Fibroblast of skin of back (primary cell): ENCODE data around the gene IQCC.

Experiments
- DNase-seq: peaks from one replicate; pipeline ENCODE4 v3.0.0-alpha.2; 2013

IQCC gene

DNA sequence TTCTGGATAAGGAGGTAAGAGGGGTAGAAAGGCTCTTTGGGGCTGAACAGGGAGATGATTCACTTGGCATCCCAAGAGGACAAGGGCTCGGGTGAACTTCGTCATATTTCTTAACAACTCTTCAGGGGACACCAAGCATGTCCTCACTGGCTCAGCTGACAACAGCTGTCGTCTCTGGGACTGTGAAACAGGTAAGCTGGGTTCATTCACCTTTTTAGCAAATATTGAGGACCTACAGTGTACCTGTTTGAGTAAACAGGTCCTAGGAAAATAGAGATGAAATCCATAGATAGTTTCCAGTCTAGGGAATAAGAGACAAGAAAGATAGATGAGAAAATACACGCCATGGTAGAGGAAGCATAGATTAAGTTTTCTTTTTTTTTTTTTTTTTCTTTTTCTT lies 18.8 kb downstream of the IQCC start:
- no peak for DNase-seq

DNA sequence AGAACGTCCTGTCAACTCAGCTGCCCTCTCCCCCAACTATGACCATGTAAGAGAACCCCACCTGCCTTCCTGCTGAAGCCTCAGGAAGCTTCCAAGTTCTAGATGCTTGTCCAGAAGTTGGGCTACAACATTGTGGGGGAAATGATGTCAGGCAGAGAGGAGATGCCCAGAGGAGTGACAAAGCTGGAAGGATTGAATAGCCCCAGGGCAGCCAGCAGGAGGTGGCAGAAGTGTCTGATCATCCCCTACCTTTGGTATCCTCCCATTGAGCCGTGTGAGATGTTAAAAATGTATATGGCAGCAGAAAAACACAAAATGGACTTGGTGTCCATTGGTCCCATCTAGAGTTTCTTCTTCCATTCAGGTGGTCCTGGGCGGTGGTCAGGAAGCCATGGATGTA lies 23.3 kb downstream of the IQCC start:
- no peak for DNase-seq

DNA sequence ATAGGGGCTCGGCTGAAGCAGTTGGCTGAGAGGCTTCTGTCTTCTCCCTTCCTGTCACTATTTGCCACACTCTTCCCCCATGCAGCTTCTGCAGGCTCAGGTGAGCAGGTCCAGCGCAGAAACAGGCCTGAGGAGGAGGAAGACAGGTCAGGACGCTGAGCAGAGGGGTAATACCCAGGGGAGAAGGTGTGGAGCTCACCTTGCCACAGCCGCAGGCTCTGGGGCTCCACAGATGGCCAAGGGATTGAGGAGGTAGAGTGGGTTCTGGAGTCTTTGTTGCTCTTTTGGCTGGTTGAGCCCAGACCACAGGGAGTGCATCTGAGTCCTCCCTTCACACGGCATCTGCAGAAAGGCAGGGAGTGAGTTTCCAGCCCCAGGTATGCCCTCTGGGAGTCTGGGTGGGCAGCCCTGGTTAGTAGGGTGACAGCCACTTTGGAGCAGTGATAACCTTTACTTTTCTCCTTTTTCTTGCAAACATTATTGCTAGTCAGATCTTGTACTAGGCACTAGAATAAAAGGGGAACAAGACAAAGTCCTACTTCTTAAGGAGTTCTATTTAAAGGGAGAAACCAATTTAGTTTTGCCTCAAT lies 26.5 kb downstream of the IQCC start:
- DNase-seq, result no peak

DNA sequence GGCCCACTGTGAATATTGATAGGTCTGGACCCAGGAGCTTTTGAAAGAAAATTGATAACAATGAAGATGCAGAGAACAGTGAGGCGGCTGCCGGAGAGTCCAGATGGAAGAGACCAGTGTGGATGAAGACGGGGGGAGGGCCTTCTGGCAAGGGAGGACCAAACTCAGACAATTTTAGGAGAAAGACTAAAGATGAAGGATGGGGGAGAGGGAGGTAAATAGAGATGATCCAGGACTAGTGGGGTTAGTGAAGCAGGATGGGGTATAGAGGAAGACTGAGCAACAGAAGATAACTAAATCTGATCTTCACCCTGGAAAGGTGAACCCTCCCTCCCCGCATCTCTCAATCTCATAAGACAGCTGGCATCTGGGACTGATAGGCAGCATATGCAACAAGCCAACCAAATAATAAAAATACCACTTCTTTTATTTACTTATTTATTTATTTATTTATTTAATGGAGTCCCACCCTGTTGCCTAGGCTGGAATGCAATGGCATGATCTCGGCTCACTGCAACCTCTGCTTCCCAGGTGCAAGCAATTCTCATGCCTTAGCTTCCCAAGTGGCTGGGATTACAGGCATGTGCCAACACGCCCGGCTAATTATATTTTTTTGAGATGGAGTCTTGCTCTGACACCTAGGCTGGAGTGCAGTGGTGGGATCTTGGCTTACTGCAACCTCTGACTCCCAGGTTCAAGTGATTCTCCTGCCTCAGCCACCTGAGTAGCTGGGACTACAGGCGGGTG lies 27.3 kb downstream of the IQCC start:
- no peak for DNase-seq

DNA sequence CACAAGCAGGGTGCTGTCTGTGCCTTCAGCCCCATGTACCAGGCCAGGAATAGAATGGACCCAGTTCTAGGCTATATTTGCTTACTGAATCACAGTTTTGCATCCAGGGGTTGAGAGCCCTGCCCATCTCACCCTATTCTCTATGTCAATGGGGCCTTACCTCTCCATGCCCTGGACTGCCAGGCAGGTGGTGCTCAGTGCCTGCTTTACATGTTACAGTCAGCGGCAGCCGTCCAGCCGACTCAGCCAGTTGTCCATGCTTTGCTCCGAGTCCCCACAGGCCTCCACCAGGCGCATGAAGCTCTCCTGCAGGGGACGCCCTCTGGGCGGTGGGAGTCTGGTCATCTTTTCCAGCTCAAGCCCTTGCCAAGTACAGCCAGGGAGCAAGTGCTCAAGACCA lies 29.3 kb downstream of the IQCC start:
- no peak for DNase-seq

DNA sequence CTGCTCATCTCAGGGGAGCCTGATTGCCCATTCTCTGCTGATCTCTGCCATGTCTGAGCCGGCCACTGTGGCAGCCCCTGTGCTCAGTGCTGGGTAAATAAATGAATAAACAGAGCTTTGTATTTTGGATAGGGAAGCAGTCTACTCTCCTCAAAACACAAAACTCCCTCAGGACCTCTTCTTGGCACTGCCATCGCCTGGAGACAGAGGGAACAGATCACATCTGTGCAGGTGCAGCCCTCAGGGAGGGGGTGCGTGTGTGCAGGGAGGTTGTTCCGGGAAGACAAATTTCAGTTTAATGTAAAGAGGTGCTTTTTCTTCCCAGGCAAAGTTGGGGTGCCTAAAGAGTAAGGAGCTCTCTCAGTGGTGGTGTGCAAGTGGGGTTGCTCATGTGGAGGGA lies 33.9 kb downstream of the IQCC start:
- DNase-seq, result no peak

DNA sequence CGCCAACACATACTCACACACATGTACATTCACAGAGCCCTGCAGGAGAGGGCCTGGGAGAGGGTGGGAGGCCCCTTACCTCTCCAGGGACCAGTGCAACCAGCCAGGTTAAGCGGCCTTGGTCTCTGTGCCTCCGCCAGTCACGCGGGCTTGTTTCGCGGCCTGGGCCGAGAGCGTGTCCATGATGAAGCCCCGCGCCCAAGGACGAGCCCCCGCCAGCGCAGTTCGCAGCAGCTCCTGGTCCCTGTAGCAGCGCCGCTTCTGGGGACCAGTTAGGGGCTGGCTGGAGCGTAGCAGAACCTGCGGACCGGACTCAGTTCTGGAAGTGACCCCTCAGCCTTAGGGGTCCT lies 34.3 kb downstream of the IQCC start:
- no peak for DNase-seq

DNA sequence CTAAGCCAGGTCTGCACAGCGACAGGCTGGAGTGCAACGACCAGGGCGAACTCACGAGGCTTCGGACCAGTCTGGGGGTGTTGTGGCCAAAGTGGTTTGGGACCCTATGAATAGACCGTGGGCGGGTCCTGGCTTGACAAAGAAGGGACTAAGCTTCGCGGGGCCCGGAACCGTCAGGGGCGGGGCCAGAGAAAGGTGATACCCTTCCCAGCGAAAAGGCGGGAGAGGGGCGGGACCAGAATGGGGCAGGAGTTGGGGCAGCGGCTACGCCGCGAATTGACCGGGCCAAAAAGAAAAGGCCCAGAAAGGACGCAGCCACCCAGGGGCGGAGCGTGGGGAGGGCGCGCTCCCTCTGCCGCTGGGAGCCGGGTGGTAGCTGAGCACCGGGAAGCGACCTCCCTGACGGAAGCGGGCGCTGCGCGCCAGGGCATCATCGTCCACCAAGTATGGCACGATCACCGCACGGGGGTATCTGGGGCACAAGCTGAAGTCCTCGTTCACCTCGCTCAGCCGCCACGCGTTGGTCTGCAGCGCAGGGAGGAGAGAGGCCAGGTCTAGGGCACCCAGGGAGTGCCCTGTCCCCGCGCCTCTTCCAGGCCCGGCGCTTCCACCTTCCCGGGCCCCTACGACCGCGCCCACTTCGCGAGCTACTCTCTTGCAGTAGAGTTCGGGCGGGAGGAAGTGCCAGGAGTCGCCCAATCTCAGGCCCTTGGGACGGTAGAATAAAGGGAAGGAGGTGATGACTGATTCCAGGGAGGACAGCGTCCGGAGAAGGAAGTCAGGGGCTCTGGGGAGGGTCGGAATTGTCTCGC lies 34.9 kb downstream of the IQCC start:
- peak; percentile 61 for DNase-seq

DNA sequence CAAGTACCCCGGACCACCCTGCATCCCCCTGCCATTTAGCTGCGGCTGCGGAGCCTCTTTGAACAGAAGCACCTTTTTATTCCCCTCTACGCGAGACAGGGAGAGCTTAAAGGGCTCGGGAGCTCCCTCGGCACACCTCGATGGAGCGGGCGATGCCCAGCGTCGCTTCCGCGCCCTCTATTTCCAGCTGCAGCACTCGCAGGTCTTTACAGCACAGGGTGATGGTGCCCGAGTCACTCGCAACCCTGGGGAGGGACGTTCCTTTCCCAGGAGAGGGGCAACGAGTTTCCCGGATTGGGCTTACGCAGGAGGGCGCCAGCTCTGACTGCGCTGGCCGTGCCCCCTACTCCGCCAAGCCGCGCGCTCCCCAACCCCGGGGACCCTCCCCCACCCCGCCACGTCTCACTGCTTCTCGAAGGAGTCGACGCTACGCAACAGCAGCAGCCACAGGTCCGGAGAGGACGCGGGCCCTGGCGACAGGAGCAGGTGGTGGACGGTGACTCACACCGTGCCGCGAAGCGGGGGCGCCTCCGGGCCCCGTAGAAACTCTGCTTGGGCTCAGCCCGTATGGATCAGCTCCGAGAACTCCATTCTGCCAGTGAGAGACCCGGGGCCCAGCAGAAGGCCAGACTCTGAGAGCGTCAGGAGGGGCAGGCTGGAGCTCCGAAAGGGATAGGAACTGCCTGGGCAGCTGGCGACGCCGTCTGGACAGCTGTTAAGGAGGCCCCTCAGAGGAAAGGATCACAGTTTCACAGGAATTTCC lies 35.7 kb downstream of the IQCC start:
- DNase-seq, result peak; percentile 44

DNA sequence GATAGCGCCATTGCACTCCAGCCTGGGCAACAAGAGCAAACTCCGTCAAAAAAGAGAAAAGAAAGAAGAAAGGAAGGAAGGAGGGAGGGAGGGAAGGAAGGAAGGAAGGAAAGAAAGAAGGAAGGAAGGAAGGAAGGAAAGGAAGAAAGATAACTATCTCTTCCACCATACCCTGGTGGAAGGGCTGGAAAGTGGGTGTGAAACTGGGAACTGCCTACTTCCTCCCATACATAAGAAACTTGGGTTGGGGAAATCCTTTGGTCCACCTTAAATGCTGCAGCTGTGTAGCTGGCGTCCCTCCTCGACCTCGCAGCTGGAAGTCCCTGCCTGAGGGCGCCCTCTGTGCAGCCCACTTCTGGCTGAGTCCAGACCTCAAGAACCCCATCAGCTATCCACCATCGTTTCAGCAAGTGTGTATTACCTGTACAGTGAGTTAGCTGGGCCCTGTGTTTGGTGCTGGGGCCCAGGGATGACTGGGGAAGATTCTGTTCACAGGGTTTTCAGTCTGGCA lies 36.9 kb downstream of the IQCC start:
- no peak for DNase-seq

DNA sequence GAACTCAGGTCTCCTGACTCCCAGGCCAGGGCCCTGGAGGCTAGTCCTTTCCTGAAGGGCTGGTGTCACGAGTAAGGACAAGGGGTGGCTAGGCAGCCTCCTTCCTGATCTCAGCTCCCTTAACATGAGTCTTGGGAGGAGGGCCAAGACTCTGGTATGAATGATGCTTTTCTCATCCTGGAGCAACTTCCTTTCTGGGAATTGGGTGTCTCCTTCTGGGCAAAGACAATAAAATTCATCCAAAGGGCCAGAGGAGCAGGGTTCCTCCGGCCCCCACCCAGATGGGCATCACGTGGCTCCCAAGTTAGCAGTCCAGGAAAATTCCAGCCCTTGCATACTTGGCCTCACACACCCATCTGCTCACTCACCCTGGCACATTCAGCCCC lies 41.4 kb downstream of the IQCC start, which contains the start of gene FAM167B:
FAM167B (plus strand) TSS at position 335 of the 386 bp plus-strand sequence. CDS start 200 bp downstream, outside the sequence.
- DNase-seq, result peak; percentile 88

DNA sequence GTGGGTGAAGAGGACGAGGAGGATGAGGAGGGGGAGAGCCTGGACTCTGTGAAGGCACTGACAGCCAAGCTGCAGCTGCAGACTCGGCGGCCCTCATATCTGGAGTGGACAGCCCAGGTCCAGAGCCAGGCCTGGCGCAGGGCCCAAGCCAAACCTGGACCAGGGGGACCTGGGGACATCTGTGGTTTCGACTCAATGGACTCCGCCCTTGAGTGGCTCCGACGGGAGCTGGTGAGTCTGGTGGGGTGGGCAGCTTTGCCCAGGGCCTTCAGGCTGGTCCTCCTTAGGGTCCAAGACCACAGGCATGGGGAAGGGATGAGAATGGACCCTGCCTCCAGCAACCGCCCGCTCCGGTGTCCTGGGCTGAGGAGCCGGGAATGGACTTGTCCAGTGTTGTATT lies 42.0 kb downstream of the IQCC start:
- no peak for DNase-seq

DNA sequence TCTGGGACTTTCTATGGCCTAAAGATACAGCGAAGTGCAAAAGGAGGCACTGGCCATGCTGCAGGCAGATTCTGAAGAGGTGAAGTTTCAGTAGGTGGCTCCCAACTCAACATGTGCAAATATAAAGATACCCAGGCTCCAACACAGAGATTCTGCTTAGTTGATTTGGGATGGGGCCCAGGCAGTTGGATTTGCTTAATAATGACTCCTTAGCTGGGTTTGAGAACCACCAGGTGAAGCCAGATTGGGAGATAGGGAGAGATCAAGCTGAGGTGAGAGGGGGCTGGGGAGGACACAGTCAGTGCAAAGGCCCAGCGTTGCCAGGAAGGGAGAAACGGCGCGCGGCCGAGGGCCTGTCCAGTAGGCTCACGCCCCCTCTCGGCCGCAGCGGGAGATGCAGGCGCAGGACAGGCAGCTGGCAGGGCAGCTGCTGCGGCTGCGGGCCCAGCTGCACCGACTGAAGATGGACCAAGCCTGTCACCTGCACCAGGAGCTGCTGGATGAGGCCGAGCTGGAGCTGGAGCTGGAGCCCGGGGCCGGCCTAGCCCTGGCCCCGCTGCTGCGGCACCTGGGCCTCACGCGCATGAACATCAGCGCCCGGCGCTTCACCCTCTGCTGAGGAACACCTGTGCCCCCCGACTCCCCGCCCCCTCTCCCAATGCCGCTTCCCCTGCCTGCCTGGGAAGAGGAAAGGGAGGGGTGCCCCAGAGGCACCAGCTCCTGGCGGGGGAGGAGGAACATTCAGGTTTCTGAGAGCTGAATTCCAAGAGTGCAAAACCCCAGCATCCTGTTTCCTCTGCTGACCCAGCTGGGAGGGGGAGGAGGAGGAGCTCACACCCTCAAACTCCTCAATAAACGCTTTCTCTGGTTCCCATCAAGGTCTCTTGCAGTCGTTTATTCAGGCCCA lies 42.8 kb downstream of the IQCC start:
- DNase-seq, result peak; percentile 60

DNA sequence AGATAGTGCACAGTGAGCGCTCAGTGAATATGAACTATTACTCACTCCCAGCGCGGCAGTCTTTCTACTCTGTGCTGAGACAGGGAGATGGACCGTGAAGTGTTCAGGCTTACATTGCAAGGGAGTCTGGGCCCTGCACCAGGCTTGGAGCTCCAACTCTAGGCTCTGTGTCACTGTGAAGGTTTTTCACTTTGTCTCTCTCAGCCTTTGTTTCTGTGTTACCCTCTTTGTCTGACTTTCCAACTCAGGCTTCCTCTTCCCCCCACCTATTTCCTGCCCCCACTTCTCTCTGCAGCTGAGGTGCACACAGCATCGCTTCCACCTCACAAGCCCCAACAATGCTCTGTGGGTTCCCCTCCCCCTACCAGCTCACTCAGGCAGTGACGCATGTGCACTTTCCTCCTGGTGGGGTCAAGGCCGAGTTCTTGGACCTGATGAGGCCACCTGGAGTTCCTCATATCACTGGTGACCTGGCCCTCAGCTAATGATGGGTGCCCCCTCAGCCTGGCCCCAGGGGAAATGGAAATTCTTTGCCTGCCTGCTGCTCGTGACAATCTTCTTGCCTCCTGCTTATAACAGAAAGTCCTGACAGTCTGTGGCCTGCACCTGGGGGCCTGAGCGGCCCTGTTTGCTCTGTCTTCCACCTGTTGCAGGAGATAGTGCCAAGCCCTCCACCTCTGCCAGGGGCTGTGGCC lies 44.5 kb downstream of the IQCC start:
- DNase-seq, result no peak

DNA sequence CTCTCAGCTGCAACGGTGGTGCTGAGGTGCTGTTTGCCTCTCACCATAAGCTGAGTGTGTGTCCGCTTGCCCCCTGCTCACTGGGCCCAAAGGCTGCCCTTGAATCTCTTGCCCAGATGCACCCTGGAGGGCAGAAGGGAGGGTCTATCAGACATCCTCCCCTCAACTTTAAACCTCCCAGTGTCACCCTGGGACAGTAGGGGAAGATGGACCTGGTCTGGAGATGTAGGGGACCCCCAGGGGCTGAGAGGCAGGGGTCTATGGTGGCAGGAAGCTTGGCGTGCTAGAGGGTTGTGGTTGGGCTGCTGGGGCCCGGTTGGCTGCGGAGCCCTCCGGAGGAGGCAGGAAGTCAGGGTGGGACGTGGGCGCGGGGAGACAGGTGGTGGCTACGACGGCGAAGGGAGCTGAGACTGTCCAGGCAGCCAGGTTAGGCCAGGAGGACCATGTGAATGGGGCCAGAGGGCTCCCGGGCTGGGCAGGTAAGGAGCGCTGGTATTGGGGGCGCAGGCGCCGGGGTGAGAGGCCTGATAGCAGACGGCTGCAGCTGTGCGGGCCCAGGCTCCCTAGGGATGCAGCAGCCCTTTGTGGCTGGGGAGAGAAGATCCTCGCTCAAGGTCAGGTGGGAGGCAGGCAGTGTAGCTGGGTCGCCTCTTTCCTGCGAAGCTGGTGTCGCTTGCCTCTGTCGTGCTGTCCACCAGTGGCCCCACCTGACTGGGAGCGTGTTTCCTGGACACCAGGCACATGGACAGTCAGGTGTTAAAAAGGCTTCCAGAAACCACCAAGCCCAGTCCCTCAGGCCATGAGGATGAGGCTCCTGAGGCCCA lies 45.6 kb downstream of the IQCC start, which contains the start of gene LCK:
LCK (plus strand) TSS at position 373 of the 824 bp plus-strand sequence. CDS start 23,065 bp downstream, outside the sequence.
- no peak for DNase-seq

DNA sequence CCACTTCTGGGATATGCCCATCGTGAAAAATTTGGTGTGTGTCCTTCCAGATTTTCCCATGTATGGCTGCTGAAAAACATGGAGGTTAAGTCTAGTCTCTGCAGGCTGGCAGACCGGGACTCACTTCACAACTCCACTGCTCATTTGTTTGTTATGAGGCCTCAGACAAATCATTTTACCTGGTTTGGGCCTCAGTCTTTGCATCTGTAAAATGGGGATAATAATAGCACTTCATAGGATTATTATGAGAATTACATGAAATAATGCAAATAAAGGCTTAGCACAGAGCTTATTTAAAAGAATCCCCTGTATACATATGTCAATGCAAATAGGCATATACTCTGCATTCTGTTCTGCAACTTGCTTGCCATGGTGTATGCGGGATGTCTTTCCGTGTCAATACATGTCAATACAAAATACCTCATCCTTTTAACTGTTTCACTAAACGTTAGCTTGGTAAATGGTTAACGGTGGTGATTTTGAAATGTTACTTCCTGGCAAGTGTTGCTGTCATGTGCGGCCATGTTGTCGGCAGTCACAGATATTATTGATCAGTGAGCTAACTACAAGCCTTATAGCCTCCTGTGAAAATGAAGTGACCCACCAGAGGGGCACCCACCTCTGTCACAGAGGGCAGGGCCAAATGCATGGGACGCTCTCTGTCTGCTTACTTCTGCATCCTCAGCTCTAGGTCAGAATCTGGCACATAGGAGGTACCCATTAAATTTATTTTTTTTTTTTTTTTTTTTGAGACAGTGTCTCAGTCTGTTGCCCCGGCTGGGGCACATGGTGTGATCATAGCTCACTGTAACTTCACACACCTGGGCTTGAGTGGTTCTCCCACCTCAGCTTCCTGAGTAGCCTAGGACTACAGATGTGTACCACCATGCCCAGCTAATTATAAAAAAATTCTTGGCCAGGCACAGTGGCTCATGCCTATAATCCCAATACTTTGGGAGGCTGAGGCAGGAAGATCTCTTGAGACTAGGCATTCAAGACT lies 49.9 kb downstream of the IQCC start:
- no peak for DNase-seq

DNA sequence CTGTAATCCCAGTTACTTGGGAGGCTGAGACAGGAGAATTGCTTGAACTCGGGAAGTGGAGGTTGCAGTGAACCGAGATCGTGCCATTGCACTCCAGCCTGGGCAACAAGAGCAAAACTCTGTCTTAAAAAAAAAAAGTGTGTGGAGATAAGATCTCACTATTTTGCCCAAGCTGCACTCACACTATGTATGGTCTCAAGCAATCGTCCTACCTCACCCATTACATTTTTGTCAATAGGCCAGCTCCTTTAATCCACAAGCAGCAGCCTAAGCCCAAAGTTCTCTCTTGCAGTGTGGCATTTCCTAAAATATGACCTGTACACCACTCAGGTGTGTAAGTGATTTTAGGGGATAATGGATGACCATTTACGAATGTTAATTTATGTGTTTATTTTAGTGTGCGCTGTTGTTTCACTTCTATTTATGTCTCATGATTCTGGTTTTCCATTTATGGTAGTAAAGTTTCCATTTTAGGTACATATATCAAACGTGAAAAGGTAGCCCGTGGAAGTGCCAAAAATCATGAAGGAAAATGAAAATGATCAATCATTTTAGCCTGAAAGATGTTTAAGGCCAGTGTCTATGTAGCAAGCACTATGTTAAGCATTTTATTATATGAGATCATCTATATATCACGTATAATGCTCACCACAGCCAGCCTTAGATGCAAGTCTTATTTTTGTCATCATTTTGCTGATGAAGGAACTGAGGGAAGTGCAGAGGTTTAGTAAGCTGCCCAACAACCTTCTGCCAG lies 51.2 kb downstream of the IQCC start:
- DNase-seq, result no peak

DNA sequence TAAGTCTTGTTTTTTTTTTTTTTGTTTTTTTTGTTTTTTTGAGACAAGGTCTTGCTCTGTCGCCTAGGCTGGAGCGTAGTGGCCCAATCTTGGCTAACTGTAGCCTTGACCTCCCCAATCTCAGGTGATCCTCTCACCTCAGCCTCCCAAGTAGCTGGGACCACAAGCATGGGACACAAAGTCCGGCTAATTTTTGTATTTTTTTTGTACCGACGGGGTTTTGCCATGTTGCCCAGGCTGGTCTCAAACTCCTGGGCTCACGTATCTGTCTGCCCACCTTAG lies 51.7 kb downstream of the IQCC start:
- DNase-seq, result no peak
